ENCODE results near the gene ASL.
"Not testable (repeated sequence)": the region's sequence is repeated elsewhere in the genome, so short reads cannot be mapped to it uniquely, and the experiment has no call there.

Gene ASL

GRCh38 chr7:66075590-66076461, at the start of gene ASL:
Gene ASL, plus strand, starts transcription at chr7:66075819. Its CDS starts 263 bp downstream, at chr7:66076082.
- H3K36me3 Mint-ChIP-seq (ENCODE audit: low read depth), result no peaks in the 10 kb centered on the region
- no peaks in the 10 kb centered on the region for H3K9me3 Mint-ChIP-seq
- peaks cover 3% of the 10 kb centered on the region for H3K27me3 Mint-ChIP-seq (ENCODE audit: low read depth)
- peak within 1 kb of the TSS; percentile 71 for H3K27ac Mint-ChIP-seq
- peaks cover 11% of the 10 kb centered on the region for H3K4me1 Mint-ChIP-seq (ENCODE audit: low read depth)
- peak within 1 kb of the TSS; percentile 85 for H3K4me3 Mint-ChIP-seq

- not testable (repeated sequence) for H3K4me1 Mint-ChIP-seq (ENCODE audit: low read depth); H3K27me3 Mint-ChIP-seq (ENCODE audit: low read depth); H3K27ac Mint-ChIP-seq; H3K9me3 Mint-ChIP-seq; H3K4me3 Mint-ChIP-seq; H3K36me3 Mint-ChIP-seq (ENCODE audit: low read depth)
These were observed 47.3 kb upstream of the ASL start for GRCh38 chr7:66028342-66028741.

GRCh38 chr7:66033471-66034385, 41.9 kb upstream of the ASL start:
- no peaks in the 10 kb centered on the region for H3K4me1 Mint-ChIP-seq (ENCODE audit: low read depth)
- no peaks in the 10 kb centered on the region for H3K9me3 Mint-ChIP-seq
- no peak overlapping the region for H3K27ac Mint-ChIP-seq
- no peaks in the 10 kb centered on the region for H3K27me3 Mint-ChIP-seq (ENCODE audit: low read depth)
- no peaks in the 10 kb centered on the region for H3K36me3 Mint-ChIP-seq (ENCODE audit: low read depth)
- H3K4me3 Mint-ChIP-seq, result no peak overlapping the region

GRCh38 chr7:66034436-66035010, 41.1 kb upstream of the ASL start:
- H3K9me3 Mint-ChIP-seq; H3K4me1 Mint-ChIP-seq (ENCODE audit: low read depth); H3K27me3 Mint-ChIP-seq (ENCODE audit: low read depth); H3K4me3 Mint-ChIP-seq; H3K36me3 Mint-ChIP-seq (ENCODE audit: low read depth); H3K27ac Mint-ChIP-seq: not testable (repeated sequence)

GRCh38 chr7:66036382-66036781, 39.2 kb upstream of the ASL start:
- Mint-ChIP-seq H3K4me3 (no peak overlapping the region), H3K36me3 (ENCODE audit: low read depth) (no peaks in the 10 kb centered on the region), H3K27me3 (ENCODE audit: low read depth) (peaks cover 4% of the 10 kb centered on the region), H3K27ac (no peak overlapping the region), H3K9me3 (no peaks in the 10 kb centered on the region), H3K4me1 (ENCODE audit: low read depth) (no peaks in the 10 kb centered on the region)

- no peaks in the 10 kb centered on the region for H3K36me3 Mint-ChIP-seq (ENCODE audit: low read depth)
- peaks cover 7% of the 10 kb centered on the region for H3K27me3 Mint-ChIP-seq (ENCODE audit: low read depth)
- no peak overlapping the region for H3K27ac Mint-ChIP-seq
- H3K9me3 Mint-ChIP-seq, result no peaks in the 10 kb centered on the region
- H3K4me1 Mint-ChIP-seq (ENCODE audit: low read depth), result no peaks in the 10 kb centered on the region
- H3K4me3 Mint-ChIP-seq, result no peak overlapping the region
These were observed 38.8 kb upstream of the ASL start for GRCh38 chr7:66036788-66037187.

GRCh38 chr7:66039094-66039670, 36.4 kb upstream of the ASL start:
- no peak overlapping the region for H3K27ac Mint-ChIP-seq
- H3K36me3 Mint-ChIP-seq (ENCODE audit: low read depth), result no peaks in the 10 kb centered on the region
- H3K4me1 Mint-ChIP-seq (ENCODE audit: low read depth), result peaks cover 3% of the 10 kb centered on the region
- H3K27me3 Mint-ChIP-seq (ENCODE audit: low read depth), result peaks cover 15% of the 10 kb centered on the region
- H3K9me3 Mint-ChIP-seq, result no peaks in the 10 kb centered on the region
- no peak overlapping the region for H3K4me3 Mint-ChIP-seq

GRCh38 chr7:66043681-66044497, 31.7 kb upstream of the ASL start:
- H3K9me3 Mint-ChIP-seq, result no peaks in the 10 kb centered on the region
- H3K27me3 Mint-ChIP-seq (ENCODE audit: low read depth), result peaks cover 15% of the 10 kb centered on the region
- no peaks in the 10 kb centered on the region for H3K36me3 Mint-ChIP-seq (ENCODE audit: low read depth)
- H3K4me3 Mint-ChIP-seq, result peak overlapping the region; percentile 37
- H3K4me1 Mint-ChIP-seq (ENCODE audit: low read depth), result peaks cover 3% of the 10 kb centered on the region
- no peak overlapping the region for H3K27ac Mint-ChIP-seq

- not testable (repeated sequence) for H3K27ac Mint-ChIP-seq; H3K9me3 Mint-ChIP-seq; H3K36me3 Mint-ChIP-seq (ENCODE audit: low read depth); H3K4me1 Mint-ChIP-seq (ENCODE audit: low read depth)
- peaks cover 15% of the 10 kb centered on the region for H3K27me3 Mint-ChIP-seq (ENCODE audit: low read depth)
- H3K4me3 Mint-ChIP-seq, result peak overlapping the region; percentile 37
These were observed 31.1 kb upstream of the ASL start for GRCh38 chr7:66044498-66044854.

- Mint-ChIP-seq H3K36me3 (ENCODE audit: low read depth) (no peaks in the 10 kb centered on the region), H3K9me3 (no peaks in the 10 kb centered on the region), H3K4me1 (ENCODE audit: low read depth) (peaks cover 3% of the 10 kb centered on the region), H3K4me3 (no peak overlapping the region), H3K27me3 (ENCODE audit: low read depth) (peaks cover 8% of the 10 kb centered on the region), H3K27ac (no peak overlapping the region)
These were observed 28.2 kb upstream of the ASL start for GRCh38 chr7:66047426-66047825.

- not testable (repeated sequence) for H3K4me1 Mint-ChIP-seq (ENCODE audit: low read depth); H3K36me3 Mint-ChIP-seq (ENCODE audit: low read depth); H3K27me3 Mint-ChIP-seq (ENCODE audit: low read depth); H3K27ac Mint-ChIP-seq; H3K9me3 Mint-ChIP-seq; H3K4me3 Mint-ChIP-seq
These were observed 25.7 kb upstream of the ASL start for GRCh38 chr7:66049886-66050285.

- no peak overlapping the region for H3K27ac Mint-ChIP-seq
- no peaks in the 10 kb centered on the region for H3K27me3 Mint-ChIP-seq (ENCODE audit: low read depth)
- peaks cover 2% of the 10 kb centered on the region for H3K4me1 Mint-ChIP-seq (ENCODE audit: low read depth)
These were observed 25.2 kb upstream of the ASL start for GRCh38 chr7:66050337-66050957.

GRCh38 chr7:66050990-66051448, 24.6 kb upstream of the ASL start:
- no peaks in the 10 kb centered on the region for H3K36me3 Mint-ChIP-seq (ENCODE audit: low read depth)
- H3K4me1 Mint-ChIP-seq (ENCODE audit: low read depth), result peaks cover 2% of the 10 kb centered on the region
- H3K27me3 Mint-ChIP-seq (ENCODE audit: low read depth), result no peaks in the 10 kb centered on the region
- H3K9me3 Mint-ChIP-seq, result no peaks in the 10 kb centered on the region
- no peak overlapping the region for H3K27ac Mint-ChIP-seq
- no peak overlapping the region for H3K4me3 Mint-ChIP-seq

More at GRCh38 chr7:66050337-66050957, 25.2 kb upstream of the ASL start:
- no peaks in the 10 kb centered on the region for H3K9me3 Mint-ChIP-seq
- no peak overlapping the region for H3K4me3 Mint-ChIP-seq
- H3K36me3 Mint-ChIP-seq (ENCODE audit: low read depth), result no peaks in the 10 kb centered on the region

All from T-helper 1 cell treated with Interleukin-12 subunit alpha and Interleukin-12 subunit beta and Interleukin-4 antibody, amounts not matched to agents 30 μg/mL and 1 μg/mL, for 36 hours (primary cell).